NB4 (cell line): Measurements from ENCODE around the gene SOX15.

Source experiments
- POLR2A ChIP-seq: IDR thresholded peaks from 2 replicates; pipeline ENCODE4 v1.6.1; 2011; ENCODE audit warnings: mild to moderate bottlenecking; ENCODE audit not compliant: insufficient read length; ENCODE audit errors: extremely low read depth
- TF ChIP-seq, protein P1 (sequence below): IDR thresholded peaks from one replicate; pipeline ENCODE4 v1.5.1; 2012; ENCODE audit warnings: low read depth, low read length
- TF ChIP-seq, protein P2 (sequence below): IDR thresholded peaks from 2 replicates; pipeline ENCODE4 v1.6.1; 2011; ENCODE audit warnings: low read depth, low read length

DNA sequence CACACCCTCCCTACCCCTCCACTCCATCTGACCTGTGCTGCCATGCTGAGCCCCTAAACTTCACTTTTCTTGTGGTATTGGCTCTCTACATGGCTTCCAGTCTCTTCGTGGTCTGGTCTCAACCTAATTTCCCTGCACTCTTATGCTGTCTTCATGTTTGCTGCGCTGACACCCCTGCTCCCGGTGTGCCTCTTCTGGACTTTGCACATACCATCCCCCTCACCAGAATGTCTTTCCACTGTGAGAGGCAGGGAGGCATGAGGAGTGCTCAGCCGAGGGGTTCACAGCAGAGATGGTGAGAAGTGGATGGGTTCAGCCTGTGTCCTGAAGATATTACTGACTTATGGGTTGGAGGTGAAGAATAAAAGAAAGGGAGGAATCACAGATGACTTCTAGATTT is 38.5 kb downstream of the SOX15 start:
- TF ChIP-seq, protein P1, sequence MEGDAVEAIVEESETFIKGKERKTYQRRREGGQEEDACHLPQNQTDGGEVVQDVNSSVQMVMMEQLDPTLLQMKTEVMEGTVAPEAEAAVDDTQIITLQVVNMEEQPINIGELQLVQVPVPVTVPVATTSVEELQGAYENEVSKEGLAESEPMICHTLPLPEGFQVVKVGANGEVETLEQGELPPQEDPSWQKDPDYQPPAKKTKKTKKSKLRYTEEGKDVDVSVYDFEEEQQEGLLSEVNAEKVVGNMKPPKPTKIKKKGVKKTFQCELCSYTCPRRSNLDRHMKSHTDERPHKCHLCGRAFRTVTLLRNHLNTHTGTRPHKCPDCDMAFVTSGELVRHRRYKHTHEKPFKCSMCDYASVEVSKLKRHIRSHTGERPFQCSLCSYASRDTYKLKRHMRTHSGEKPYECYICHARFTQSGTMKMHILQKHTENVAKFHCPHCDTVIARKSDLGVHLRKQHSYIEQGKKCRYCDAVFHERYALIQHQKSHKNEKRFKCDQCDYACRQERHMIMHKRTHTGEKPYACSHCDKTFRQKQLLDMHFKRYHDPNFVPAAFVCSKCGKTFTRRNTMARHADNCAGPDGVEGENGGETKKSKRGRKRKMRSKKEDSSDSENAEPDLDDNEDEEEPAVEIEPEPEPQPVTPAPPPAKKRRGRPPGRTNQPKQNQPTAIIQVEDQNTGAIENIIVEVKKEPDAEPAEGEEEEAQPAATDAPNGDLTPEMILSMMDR = no peak
- no peak for TF ChIP-seq POLR2A
- TF ChIP-seq, protein P2, sequence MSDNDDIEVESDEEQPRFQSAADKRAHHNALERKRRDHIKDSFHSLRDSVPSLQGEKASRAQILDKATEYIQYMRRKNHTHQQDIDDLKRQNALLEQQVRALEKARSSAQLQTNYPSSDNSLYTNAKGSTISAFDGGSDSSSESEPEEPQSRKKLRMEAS = no peak
